Measurements from ENCODE around the gene FRAS1.
A peak's percentile ranks its signal among the peaks of the same experiment; 100 is the strongest.

The FRAS1 gene

GRCh38 chr4:78551420-78552351 is 494.6 kb downstream of the FRAS1 start, which contains the start of gene ANXA3:
ANXA3 (plus strand) TSS chr4:78551770; CDS start chr4:78554474, 2,704 bp downstream.
- Histone ChIP-seq H3K9ac (ENCODE audit: low read depth, low read length) (peak within 1 kb of the TSS; percentile 77), H3K4me1 (ENCODE audit: control insufficient read depth, insufficient read depth, low read length) (peaks cover 22% of the 10 kb centered on the region), H3K9me3 (ENCODE audit: control insufficient read depth, insufficient read depth, low read length) (no peaks in the 10 kb centered on the region), H3K4me3 (ENCODE audit: low read depth, low read length) (peak within 1 kb of the TSS; percentile 78), H3K36me3 (ENCODE audit: control insufficient read depth, insufficient read depth, low read length) (no peaks in the 10 kb centered on the region), H3K27me3 (ENCODE audit: control insufficient read depth, insufficient read depth, low read length) (peaks cover 51% of the 10 kb centered on the region)

GRCh38 chr4:78552389-78553042 is 495.4 kb downstream of the FRAS1 start:
- Histone ChIP-seq H3K4me1 (ENCODE audit: control insufficient read depth, insufficient read depth, low read length) (peaks cover 22% of the 10 kb centered on the region), H3K9ac (ENCODE audit: low read depth, low read length) (no peak overlapping the region), H3K27me3 (ENCODE audit: control insufficient read depth, insufficient read depth, low read length) (peaks cover 51% of the 10 kb centered on the region), H3K4me3 (ENCODE audit: low read depth, low read length) (peak overlapping the region; percentile 78), H3K9me3 (ENCODE audit: control insufficient read depth, insufficient read depth, low read length) (no peaks in the 10 kb centered on the region), H3K36me3 (ENCODE audit: control insufficient read depth, insufficient read depth, low read length) (no peaks in the 10 kb centered on the region)

GRCh38 chr4:78553043-78553396 is 495.9 kb downstream of the FRAS1 start:
- peaks cover 22% of the 10 kb centered on the region for H3K4me1 ChIP-seq (ENCODE audit: control insufficient read depth, insufficient read depth, low read length)
- no peaks in the 10 kb centered on the region for H3K9me3 ChIP-seq (ENCODE audit: control insufficient read depth, insufficient read depth, low read length)
- H3K9ac ChIP-seq (ENCODE audit: low read depth, low read length), result no peak overlapping the region
- H3K36me3 ChIP-seq (ENCODE audit: control insufficient read depth, insufficient read depth, low read length), result no peaks in the 10 kb centered on the region
- H3K27me3 ChIP-seq (ENCODE audit: control insufficient read depth, insufficient read depth, low read length), result peaks cover 51% of the 10 kb centered on the region
- no peak overlapping the region for H3K4me3 ChIP-seq (ENCODE audit: low read depth, low read length)

DNA sequence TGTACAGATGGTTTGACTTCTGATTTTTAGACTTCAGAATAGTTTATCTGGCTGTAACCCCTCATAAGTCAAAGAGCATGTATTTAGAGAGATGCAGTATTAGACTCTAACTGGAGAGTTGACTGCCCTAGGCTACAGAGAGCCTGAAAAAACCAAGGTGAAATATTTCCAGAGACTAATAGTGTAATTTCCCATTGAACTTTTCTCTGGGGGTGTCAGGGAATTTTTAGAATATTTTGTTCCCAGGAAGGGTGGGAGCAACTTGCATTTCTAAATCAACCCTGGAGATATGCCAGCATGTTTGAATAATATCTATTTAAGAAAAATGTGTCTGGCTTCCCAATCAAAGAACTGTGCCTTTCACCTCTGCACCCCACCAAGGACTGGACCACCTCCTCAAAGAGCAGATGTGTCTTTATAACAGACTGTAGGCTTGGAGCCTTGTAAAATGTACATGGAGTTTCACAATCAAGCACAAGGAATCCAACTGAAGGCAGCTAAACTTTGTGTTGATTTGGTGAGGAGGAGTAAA is 496.5 kb downstream of the FRAS1 start:
- Histone ChIP-seq H3K9me3 (ENCODE audit: control insufficient read depth, insufficient read depth, low read length) (no peaks in the 10 kb centered on the region), H3K36me3 (ENCODE audit: control insufficient read depth, insufficient read depth, low read length) (no peaks in the 10 kb centered on the region)

DNA sequence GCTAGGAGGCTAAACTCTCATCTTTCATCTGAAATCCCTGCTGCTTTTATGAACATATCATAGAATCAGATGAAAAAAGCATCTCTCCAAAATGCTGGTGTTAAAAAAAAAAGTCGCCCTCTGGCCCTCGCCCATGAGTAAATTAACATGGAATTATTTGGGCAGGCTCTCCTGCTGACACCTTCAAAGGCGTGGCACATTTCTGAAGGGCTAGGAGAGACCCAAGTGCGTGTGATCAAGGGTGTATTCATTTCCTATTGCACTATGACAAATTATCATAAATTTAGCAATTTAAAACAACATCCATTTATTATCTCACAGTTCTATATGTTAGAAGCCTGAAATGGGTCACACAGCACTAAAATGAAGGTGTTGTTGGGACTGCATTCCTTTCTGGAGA is 499.5 kb downstream of the FRAS1 start:
- Histone ChIP-seq H3K9me3 (ENCODE audit: control insufficient read depth, insufficient read depth, low read length) (no peaks in the 10 kb centered on the region), H3K9ac (ENCODE audit: low read depth, low read length) (no peak overlapping the region), H3K4me1 (ENCODE audit: control insufficient read depth, insufficient read depth, low read length) (peaks cover 9% of the 10 kb centered on the region), H3K27me3 (ENCODE audit: control insufficient read depth, insufficient read depth, low read length) (peaks cover 27% of the 10 kb centered on the region), H3K36me3 (ENCODE audit: control insufficient read depth, insufficient read depth, low read length) (no peaks in the 10 kb centered on the region), H3K4me3 (ENCODE audit: low read depth, low read length) (no peak overlapping the region)

More for the DNA sequence above, 496.5 kb downstream of the FRAS1 start:
- Histone ChIP-seq H3K4me3 (ENCODE audit: low read depth, low read length) (no peak overlapping the region), H3K27me3 (ENCODE audit: control insufficient read depth, insufficient read depth, low read length) (peaks cover 51% of the 10 kb centered on the region), H3K4me1 (ENCODE audit: control insufficient read depth, insufficient read depth, low read length) (peaks cover 22% of the 10 kb centered on the region), H3K9ac (ENCODE audit: low read depth, low read length) (no peak overlapping the region)

DNA sequence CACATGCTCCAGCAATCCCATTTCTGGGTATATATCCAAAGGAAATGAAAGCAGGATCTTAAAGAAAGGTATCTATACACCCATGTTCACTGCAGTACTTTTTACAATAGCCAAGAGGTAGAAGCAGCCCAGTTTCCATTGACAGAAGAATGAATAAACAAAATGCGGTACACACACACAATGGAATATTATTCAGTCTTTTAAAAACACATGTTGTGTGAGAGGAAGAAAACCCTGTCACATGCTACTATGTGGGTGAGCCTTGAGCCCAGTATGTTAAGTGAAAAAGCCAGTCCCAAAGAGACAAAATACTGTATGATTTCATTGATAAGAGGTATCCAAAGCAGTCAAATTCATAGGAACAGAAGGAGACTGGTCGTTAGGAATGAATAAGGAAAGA is 500.7 kb downstream of the FRAS1 start:
- Histone ChIP-seq H3K27me3 (ENCODE audit: control insufficient read depth, insufficient read depth, low read length) (peaks cover 15% of the 10 kb centered on the region), H3K4me3 (ENCODE audit: low read depth, low read length) (no peak overlapping the region), H3K9me3 (ENCODE audit: control insufficient read depth, insufficient read depth, low read length) (no peaks in the 10 kb centered on the region), H3K36me3 (ENCODE audit: control insufficient read depth, insufficient read depth, low read length) (no peaks in the 10 kb centered on the region), H3K9ac (ENCODE audit: low read depth, low read length) (no peak overlapping the region), H3K4me1 (ENCODE audit: control insufficient read depth, insufficient read depth, low read length) (peaks cover 9% of the 10 kb centered on the region)

- no peak overlapping the region for H3K9ac ChIP-seq (ENCODE audit: low read depth, low read length)
- H3K4me3 ChIP-seq (ENCODE audit: low read depth, low read length), result no peak overlapping the region
- peaks cover 3% of the 10 kb centered on the region for H3K4me1 ChIP-seq (ENCODE audit: control insufficient read depth, insufficient read depth, low read length)
- H3K9me3 ChIP-seq (ENCODE audit: control insufficient read depth, insufficient read depth, low read length), result no peaks in the 10 kb centered on the region
- H3K36me3 ChIP-seq (ENCODE audit: control insufficient read depth, insufficient read depth, low read length), result no peaks in the 10 kb centered on the region
- H3K27me3 ChIP-seq (ENCODE audit: control insufficient read depth, insufficient read depth, low read length), result peaks cover 9% of the 10 kb centered on the region
Measured at GRCh38 chr4:78558410-78558809, 501.3 kb downstream of the FRAS1 start.

- no peaks in the 10 kb centered on the region for H3K9me3 ChIP-seq (ENCODE audit: control insufficient read depth, insufficient read depth, low read length)
- H3K4me1 ChIP-seq (ENCODE audit: control insufficient read depth, insufficient read depth, low read length), result peaks cover 2% of the 10 kb centered on the region
- no peak overlapping the region for H3K9ac ChIP-seq (ENCODE audit: low read depth, low read length)
- no peaks in the 10 kb centered on the region for H3K27me3 ChIP-seq (ENCODE audit: control insufficient read depth, insufficient read depth, low read length)
- no peaks in the 10 kb centered on the region for H3K36me3 ChIP-seq (ENCODE audit: control insufficient read depth, insufficient read depth, low read length)
- H3K4me3 ChIP-seq (ENCODE audit: low read depth, low read length), result no peak overlapping the region
Measured at GRCh38 chr4:78560296-78560963, 503.3 kb downstream of the FRAS1 start.

- H3K9ac ChIP-seq (ENCODE audit: low read depth, low read length), result no peak overlapping the region
- H3K4me3 ChIP-seq (ENCODE audit: low read depth, low read length), result no peak overlapping the region
- no peaks in the 10 kb centered on the region for H3K9me3 ChIP-seq (ENCODE audit: control insufficient read depth, insufficient read depth, low read length)
- H3K4me1 ChIP-seq (ENCODE audit: control insufficient read depth, insufficient read depth, low read length), result peaks cover 9% of the 10 kb centered on the region
- H3K36me3 ChIP-seq (ENCODE audit: control insufficient read depth, insufficient read depth, low read length), result no peaks in the 10 kb centered on the region
- H3K27me3 ChIP-seq (ENCODE audit: control insufficient read depth, insufficient read depth, low read length), result no peaks in the 10 kb centered on the region
Measured at GRCh38 chr4:78561677-78562076, 504.6 kb downstream of the FRAS1 start.

GRCh38 chr4:78562687-78563086 is 505.6 kb downstream of the FRAS1 start:
- H3K4me1 ChIP-seq (ENCODE audit: control insufficient read depth, insufficient read depth, low read length), result peaks cover 9% of the 10 kb centered on the region
- no peak overlapping the region for H3K4me3 ChIP-seq (ENCODE audit: low read depth, low read length)
- no peaks in the 10 kb centered on the region for H3K9me3 ChIP-seq (ENCODE audit: control insufficient read depth, insufficient read depth, low read length)
- no peaks in the 10 kb centered on the region for H3K36me3 ChIP-seq (ENCODE audit: control insufficient read depth, insufficient read depth, low read length)
- no peaks in the 10 kb centered on the region for H3K27me3 ChIP-seq (ENCODE audit: control insufficient read depth, insufficient read depth, low read length)
- no peak overlapping the region for H3K9ac ChIP-seq (ENCODE audit: low read depth, low read length)

DNA sequence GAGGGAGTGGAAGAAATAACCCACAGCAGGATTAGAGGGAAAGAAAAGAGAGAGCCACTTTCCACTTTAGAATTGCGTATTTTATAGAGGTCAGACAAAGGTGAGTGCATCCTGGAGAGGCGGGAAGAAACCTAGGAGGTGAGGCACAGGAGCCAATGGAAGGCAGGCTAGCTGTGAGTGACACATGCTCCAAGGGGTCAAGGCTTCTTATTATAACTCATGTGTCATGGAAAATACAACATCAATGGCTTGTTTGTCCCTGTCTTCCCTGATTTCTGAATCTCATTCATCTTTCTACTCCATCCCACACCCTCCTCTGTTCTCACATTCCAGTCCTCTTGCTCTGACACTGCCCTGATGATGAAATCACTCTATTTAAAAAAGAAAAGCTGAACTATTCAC is 508.8 kb downstream of the FRAS1 start:
- Histone ChIP-seq H3K36me3 (ENCODE audit: control insufficient read depth, insufficient read depth, low read length) (no peaks in the 10 kb centered on the region), H3K4me1 (ENCODE audit: control insufficient read depth, insufficient read depth, low read length) (peaks cover 9% of the 10 kb centered on the region), H3K9ac (ENCODE audit: low read depth, low read length) (no peak overlapping the region)

More for the DNA sequence above, 508.8 kb downstream of the FRAS1 start:
- Histone ChIP-seq H3K4me3 (ENCODE audit: low read depth, low read length) (no peak overlapping the region), H3K27me3 (ENCODE audit: control insufficient read depth, insufficient read depth, low read length) (no peaks in the 10 kb centered on the region), H3K9me3 (ENCODE audit: control insufficient read depth, insufficient read depth, low read length) (no peaks in the 10 kb centered on the region)
